Measurements from ENCODE around the gene SUSD3. TPM values are rescaled to one million over a fixed set of nuclear protein-coding genes. Genes with fewer than 3 reads are reported as not detected.

The SUSD3 gene
- total RNA-seq, 1 donor from 2014 or later: 9.1 TPM

DNA sequence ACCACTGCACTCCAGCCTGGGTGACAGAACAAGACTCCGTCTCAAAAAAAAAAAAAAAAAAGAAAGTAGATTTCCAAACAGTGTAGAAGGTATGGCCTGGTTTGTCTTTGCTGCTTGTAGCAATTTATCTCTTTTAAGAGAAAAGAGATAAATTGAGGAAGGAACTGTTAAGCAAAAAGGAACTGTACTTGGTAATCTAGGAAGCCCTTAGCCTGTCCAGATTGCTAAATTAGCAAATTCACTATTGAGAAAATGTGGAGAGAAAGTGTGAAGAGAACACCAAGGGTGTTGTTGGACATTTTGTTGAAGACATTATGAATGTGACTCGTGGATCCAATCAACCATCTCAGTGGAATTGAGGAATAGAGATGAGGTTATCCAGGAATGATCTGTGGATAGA, 13.0 kb upstream of the SUSD3 start:
- Mint-ChIP-seq H3K9me3 (no peaks in the 10 kb centered on the region), H3K27me3 (no peaks in the 10 kb centered on the region), H3K27ac (no peak overlapping the region), H3K4me3 (no peak overlapping the region), H3K36me3 (ENCODE audit: low read depth) (no peaks in the 10 kb centered on the region), H3K4me1 (peaks cover 20% of the 10 kb centered on the region)
- ATAC-seq (ENCODE audit: low read depth): no peak
- no peak for DNase-seq
- intact Hi-C loops (cut with micrococcal nuclease): no loop called here
- ChIA-PET POLR2A (no interaction called here), CTCF (no interaction called here)
- TF ChIP-seq, protein P1, sequence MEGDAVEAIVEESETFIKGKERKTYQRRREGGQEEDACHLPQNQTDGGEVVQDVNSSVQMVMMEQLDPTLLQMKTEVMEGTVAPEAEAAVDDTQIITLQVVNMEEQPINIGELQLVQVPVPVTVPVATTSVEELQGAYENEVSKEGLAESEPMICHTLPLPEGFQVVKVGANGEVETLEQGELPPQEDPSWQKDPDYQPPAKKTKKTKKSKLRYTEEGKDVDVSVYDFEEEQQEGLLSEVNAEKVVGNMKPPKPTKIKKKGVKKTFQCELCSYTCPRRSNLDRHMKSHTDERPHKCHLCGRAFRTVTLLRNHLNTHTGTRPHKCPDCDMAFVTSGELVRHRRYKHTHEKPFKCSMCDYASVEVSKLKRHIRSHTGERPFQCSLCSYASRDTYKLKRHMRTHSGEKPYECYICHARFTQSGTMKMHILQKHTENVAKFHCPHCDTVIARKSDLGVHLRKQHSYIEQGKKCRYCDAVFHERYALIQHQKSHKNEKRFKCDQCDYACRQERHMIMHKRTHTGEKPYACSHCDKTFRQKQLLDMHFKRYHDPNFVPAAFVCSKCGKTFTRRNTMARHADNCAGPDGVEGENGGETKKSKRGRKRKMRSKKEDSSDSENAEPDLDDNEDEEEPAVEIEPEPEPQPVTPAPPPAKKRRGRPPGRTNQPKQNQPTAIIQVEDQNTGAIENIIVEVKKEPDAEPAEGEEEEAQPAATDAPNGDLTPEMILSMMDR (IDR thresholded peaks at IDR 0.05): no peak

DNA sequence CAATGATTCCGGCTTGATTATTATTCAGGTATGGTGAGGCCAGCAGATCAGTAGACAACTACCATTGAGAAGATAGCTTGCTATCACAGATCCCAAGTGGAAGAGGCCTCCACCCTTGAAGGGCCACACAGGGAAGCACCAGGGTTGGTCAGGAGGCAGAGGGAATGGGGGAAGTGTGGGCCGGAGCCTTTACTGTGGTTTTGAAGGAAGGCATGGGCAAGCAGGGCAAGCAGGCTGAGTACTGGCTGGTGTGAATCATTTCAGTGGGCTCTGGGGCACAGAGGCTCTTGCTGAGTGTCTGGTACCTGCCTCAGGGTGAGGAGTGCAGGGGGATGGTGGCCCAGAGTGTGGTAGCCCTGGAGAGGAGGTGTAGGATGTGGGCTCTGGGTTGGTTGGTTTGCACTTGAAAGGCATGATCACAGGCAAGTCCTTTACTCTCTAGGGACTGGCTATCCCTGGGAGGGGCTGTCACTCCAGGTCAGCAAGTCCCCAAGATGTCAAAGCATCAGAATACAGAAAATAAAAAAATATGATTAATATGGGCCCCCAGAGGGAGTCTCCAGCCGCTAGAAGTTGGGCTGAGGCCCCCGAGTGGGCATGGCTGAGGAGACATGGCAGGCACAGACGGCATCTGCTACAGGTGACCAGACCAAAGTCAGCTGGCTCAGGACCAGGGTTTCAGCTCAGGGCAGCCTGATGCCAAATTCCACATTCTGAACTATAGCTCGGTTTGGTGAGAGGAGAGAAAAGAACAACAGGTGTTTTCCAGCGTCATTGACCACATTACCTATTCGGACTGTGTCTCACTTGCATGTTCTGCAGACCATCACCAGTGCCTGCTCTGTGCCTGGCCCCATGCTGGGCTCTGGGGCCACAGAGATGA, 9.7 kb upstream of the SUSD3 start:
- peaks cover 2% of the 10 kb centered on the region for H3K4me1 Mint-ChIP-seq
- DNase-seq (no peak), ATAC-seq (ENCODE audit: low read depth) (no peak)
- CTCF ChIA-PET: no interaction called here
- POLR2A ChIA-PET: no interaction called here
- no peaks in the 10 kb centered on the region for H3K36me3 Mint-ChIP-seq (ENCODE audit: low read depth)
- no peak overlapping the region for H3K4me3 Mint-ChIP-seq
- H3K9me3 Mint-ChIP-seq: no peaks in the 10 kb centered on the region
- intact Hi-C loops (cut with micrococcal nuclease): no loop called here
- H3K27me3 Mint-ChIP-seq: no peaks in the 10 kb centered on the region
- TF ChIP-seq, protein P1 (IDR thresholded peaks at IDR 0.05): no peak
- H3K27ac Mint-ChIP-seq: no peak overlapping the region

DNA sequence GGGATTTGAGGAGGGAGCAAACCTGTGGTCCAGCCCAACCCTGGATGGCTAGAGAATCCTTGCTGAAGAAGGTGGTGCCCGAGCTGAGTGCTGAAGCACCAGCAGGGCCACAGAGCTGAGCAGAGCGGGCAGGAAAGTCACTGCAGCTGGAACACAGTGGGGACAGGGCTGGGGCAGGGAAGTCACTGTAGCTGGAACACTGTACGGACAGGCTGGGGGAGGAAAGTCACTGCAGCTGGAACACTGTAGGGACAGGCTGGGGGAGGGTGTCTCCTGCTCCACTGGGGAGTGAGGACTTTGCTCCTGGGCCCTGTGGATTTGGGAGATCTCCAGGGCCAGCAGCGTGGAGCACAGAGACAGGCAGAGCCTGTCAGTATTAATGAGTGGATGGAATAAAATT, 9.0 kb upstream of the SUSD3 start:
- Mint-ChIP-seq H3K27me3 (no peaks in the 10 kb centered on the region), H3K27ac (no peak overlapping the region), H3K36me3 (ENCODE audit: low read depth) (no peaks in the 10 kb centered on the region), H3K4me3 (no peak overlapping the region), H3K4me1 (no peaks in the 10 kb centered on the region), H3K9me3 (no peaks in the 10 kb centered on the region)
- DNase-seq: no peak
- no peak for ATAC-seq (ENCODE audit: low read depth)
- ChIA-PET POLR2A (no interaction called here), CTCF (no interaction called here)
- TF ChIP-seq, protein P1 (IDR thresholded peaks at IDR 0.05): no peak
- intact Hi-C loops (cut with micrococcal nuclease): no loop called here

DNA sequence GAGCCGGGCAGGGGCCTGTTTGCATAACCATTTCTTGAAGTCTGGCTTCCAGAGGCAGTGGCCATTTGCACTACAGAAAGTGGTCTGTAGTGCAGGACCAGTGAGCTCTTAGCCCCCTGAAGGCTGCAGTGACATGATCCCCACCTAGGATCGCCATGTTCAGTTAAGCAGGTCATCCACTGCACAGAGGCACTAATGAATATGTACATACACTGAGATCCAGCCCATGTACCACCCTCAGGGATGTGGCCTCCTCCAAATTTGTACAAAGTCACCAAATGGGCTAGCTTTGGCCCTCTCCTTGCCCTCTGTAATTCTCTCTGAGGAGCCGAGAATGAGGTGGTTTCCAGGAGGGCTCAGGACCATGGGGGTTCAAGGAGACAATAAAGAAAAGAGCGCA, 8.3 kb upstream of the SUSD3 start:
- ChIA-PET POLR2A (interaction anchor here (0.7 kb wide), 1 partner anchor 17 kb away, joined by 3 read pairs; no protein-coding TSS in a partner anchor), CTCF (no interaction called here)
- TF ChIP-seq, protein P1 (IDR thresholded peaks at IDR 0.05): no peak
- intact Hi-C loops (cut with micrococcal nuclease): no loop called here
- Mint-ChIP-seq H3K4me1 (peaks cover 2% of the 10 kb centered on the region), H3K9me3 (no peaks in the 10 kb centered on the region), H3K27me3 (no peaks in the 10 kb centered on the region), H3K4me3 (no peak overlapping the region), H3K27ac (no peak overlapping the region), H3K36me3 (ENCODE audit: low read depth) (no peaks in the 10 kb centered on the region)
- DNase-seq: no peak
- no peak for ATAC-seq (ENCODE audit: low read depth)

DNA sequence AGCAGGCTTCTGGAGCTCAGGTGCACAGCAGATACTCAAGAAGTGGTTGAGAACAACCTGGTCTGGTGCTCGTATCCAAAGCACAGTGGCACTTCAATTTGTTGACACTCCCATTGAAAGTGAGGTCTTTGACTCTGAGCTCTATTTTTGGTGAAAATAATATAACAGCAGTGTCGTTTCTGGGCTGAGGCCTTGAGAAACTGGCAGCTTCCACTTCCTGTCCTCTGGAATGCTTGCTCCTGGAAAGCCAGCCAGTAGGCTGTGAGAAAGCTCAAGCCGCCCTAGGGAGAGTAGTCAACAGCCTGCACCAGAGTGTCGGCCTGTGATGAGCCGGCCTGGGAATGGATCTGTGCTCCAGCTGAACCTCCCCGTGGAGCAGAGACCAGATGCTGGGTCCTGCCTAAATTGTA, 6.8 kb upstream of the SUSD3 start:
- DNase-seq (no peak), ATAC-seq (ENCODE audit: low read depth) (no peak)
- ChIA-PET POLR2A (interaction anchor here (1.2 to 1.6 kb wide), 2 partner anchors 13 to 43 kb away, joined by 3 to 6 read pairs; no protein-coding TSS in a partner anchor), CTCF (no interaction called here)
- TF ChIP-seq, protein P1 (IDR thresholded peaks at IDR 0.05): no peak
- Mint-ChIP-seq H3K4me3 (no peak overlapping the region), H3K36me3 (ENCODE audit: low read depth) (no peaks in the 10 kb centered on the region), H3K4me1 (peaks cover 5% of the 10 kb centered on the region), H3K27ac (no peak overlapping the region), H3K9me3 (no peaks in the 10 kb centered on the region), H3K27me3 (no peaks in the 10 kb centered on the region)
- intact Hi-C loops (cut with micrococcal nuclease): no loop called here

Data from activated B cell treated with CpG ODN at 0.5 μM for 24 hours (primary cell).